D341Med (cell line): ENCODE measurements around the gene AHRR.

Experiments
- DNase-seq: peaks from one replicate; pipeline ENCODE4 v3.0.0; 2012; ENCODE audit warnings: low spot score

The AHRR gene

DNA sequence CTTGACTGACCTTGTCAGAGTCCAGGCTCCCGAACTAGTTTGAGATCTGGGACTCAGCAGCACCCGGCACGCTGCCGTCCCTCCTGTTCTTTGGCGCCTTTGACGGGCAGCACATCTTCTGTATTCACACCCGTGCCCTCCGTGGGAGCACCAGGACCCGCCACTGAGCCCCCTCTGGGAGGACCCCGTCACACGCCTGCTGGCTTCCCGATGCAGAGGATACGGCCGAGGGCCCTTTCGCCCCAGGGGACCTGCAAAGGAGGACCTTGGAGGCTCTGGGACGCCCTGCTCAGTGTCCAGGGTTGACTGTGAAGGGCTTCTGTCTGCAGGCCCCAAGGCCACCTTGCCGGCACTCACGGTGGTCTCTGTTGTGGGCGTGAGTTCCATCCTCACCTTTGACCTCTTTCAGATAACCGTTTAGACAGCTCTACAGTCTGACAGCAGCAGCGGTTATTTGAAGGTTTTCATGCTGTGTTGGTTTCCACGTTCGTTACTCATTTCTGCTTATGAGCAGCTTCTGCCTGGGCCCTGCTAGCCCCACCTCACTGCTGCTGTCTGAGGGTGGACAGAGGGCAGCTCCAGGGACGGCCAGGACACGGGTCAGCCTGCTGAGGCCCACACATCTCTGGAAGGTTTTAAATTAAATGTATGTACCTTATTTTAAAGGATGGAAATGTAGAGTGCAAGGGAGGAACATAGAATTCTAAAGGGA is 108.9 kb downstream of the AHRR start:
- DNase-seq = no peak

GRCh38 chr5:431001-431710 is 109.6 kb downstream of the AHRR start:
- DNase-seq = peak; percentile 88

DNA sequence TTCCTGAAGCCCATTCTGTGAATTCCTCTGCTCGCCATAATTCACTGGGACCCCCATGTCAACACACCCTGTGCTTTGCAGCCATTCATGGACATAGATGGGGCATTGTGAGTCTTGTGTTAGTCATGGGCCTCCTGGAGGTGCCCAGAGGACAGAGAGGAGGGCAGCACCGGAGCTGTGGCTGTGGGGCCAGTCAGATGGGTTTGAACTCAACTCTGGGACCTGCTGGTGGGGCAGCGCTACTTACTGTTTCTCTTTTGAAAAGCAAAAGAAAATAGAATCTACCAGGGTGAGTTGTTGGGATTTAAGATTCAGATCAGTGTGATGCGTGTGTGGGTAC is 110.2 kb downstream of the AHRR start:
- no peak for DNase-seq

DNA sequence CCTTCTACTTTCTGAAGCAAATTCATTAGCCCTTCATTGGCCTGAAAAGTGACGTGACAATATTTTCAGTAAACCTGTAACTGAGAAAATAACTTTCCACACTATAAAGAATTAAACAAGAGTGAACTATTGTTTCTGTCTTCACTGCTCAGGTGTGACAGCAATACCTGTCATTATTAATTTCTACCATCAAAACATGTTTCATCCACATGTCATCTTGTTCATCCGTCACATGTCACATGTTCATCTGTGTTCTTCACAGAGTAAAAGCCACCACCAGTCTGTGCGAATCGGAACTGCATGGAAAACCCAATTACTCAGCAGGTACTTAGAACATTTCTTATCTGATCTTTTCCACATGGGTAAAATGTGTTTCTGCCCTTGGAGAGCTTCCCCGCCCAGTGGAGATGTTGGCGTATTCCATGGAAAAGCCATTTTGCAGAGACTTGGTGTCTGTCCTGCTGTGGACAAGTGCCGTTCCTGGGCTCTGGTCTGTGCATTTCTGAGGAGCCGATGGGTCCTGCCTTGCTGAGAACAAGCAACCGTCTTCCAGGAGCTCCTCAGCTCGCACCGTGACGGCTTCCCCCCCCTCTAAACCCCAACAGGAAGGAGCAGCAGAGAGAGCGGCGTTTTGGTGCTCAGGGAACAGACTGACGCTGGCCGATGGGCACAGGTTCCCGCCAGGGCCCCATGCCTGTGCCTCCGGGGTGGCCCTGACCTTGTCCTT is 110.8 kb downstream of the AHRR start:
- no peak for DNase-seq

DNA sequence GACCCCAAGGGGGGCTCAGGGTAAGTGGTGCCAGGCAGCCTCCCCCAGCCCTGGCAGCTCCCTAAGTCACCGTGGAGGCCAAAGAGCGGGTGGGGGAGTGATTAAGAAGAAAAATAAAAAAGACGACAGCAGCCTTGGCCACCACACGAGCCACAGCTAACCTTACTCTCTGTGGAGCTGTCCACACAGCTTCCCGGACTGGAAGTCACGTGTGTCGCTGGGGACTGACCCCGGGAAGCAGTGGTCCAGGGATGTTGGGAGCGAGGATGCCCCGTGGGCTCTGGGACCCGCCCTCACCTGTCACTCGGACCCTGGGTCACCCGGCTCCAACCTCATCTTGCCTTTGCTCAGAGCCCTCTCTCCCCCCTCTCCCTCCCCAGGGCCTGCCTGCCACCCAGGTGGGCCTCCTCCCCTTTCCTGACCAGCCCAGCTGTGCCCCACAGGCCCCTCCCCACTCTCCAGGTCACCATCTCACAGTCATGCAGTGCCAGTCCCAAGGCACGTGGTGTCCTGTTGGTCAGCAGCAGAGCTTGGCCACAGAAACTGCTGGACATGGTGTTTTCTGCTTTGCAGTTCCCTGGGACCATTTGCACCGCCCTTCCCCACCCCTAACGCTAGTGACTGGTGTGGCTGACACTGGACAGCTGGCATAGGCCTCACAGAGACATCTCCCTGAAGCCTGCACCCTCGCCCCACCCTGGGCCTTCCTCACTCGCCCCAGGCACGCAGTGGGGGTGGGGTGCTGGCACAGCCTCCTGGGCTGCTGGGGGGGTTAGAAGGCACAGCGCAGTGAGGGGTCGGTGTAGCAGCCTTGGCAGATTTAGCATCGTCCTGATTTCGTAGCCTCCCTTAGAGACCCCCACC is 111.6 kb downstream of the AHRR start:
- DNase-seq = no peak

DNA sequence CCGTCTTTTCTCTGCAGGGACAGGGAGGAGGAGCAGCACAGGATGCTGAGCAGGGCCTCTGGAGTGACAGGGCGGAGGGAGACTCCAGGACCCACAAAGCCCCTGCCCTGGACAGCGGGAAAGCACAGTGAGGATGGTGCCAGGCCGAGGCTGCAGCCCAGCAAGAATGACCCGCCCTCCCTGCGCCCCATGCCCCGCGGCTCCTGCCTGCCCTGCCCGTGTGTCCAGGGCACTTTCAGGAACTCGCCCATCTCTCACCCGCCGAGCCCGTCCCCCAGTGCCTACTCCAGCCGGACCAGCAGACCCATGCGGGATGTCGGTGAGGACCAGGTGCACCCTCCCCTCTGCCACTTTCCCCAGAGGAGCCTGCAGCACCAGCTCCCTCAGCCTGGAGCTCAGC is 112.3 kb downstream of the AHRR start:
- DNase-seq = no peak

DNA sequence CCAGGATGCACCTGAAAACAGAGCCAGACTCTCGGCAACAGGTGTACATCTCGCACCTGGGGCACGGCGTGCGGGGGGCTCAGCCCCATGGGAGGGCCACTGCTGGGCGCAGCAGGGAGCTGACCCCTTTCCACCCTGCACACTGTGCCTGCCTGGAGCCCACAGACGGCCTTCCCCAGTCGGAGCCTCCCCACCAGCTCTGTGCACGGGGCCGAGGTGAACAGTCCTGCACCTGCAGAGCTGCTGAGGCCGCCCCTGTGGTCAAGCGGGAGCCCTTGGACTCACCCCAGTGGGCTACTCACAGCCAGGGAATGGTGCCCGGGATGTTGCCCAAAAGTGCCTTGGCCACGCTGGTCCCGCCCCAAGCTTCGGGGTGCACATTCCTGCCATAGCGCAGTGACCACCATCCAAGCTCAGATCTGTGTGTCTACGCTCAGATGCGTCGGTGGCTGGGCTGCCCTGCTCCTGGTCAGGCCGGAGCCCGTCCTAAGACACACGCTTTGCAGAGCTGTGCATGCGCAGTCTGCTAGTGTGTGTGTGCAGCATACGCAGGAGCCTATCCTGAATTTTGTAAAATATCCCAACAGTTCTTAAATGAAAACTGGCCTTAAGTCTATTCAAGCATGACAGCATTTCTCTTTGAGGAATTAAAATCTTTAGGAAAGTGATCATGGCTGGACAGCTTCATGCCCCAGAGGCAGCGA is 113.1 kb downstream of the AHRR start:
- no peak for DNase-seq

DNA sequence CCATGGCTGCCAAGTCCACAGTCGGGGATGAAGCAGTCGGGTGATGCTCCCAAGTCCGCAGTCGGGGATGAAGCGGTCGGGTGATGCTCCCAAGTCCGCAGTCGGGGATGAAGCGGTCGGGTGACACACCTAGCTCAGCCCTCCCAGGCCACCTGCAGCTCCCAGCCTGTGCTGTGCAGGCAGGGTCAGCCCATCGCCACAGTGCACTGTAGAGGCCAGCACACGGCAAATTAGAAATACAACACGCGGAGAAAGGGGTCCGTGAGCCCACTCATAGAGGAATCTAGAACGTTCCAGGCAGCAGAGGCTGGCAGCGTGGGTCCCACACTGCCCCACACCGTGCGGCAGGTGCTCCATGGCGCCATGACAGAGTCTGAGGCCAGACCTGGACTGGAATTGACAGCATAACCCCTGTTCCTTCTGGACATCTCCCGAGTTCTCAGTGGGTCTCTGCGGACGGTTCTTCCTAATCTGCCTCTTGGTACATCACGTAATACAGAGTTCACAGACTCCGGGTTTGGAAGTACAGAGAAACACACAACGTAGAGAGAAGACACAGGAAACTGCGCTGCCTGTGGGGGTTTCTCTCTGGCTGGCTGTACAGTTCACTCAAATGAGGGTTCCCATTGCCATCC is 113.8 kb downstream of the AHRR start:
- no peak for DNase-seq

- DNase-seq = peak; percentile 65
These were observed 114.6 kb downstream of the AHRR start for GRCh38 chr5:435961-436640.

- DNase-seq = no peak
These were observed 115.1 kb downstream of the AHRR start for GRCh38 chr5:436641-436975.

GRCh38 chr5:437281-437771 is 115.8 kb downstream of the AHRR start:
- no peak for DNase-seq

DNA sequence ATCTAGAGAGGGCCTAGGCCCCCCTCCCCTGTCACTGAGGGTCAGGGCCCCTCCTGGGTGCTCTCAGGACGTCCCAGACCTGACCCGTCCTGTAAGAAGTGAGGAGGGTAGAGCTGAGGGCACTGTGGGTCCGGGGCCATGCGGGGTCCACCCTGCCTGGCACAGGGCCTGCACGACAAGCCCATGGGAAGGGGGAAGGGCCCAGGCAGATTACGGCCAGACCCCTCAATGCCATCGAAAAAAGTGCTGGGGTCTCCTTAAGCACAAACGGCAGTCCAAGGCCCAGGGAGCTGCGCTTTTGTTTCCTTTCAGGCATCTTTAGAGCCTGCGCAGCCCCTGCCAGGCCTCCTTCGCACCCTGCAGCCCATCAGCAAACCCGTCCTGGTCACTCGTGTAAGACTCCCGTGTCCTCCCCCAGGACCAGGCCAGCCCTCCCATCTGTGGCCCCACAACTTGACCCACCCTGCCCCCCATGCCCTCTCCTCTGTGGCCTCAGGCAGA is 117.0 kb downstream of the AHRR start:
- no peak for DNase-seq

DNA sequence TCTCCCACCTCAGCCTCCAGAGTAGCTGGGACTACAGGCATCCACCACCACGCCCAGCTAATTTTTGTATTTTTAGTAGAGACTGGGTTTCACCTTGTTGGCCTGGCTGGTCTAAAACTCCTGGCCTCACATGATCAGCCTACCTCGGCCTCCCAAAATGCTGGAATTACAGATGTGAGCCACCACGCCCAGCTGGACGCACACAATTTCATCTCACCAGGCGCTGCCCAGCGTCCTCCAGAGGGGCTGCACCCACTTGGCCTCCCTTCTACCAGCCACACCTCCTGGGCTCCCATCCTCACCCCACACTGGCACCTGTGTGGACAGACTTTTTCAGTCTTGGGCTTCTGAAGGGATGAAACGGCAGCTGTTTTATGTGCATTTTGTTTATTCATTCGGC is 117.7 kb downstream of the AHRR start:
- DNase-seq = no peak

GRCh38 chr5:439636-440035 is 118.1 kb downstream of the AHRR start:
- no peak for DNase-seq

DNA sequence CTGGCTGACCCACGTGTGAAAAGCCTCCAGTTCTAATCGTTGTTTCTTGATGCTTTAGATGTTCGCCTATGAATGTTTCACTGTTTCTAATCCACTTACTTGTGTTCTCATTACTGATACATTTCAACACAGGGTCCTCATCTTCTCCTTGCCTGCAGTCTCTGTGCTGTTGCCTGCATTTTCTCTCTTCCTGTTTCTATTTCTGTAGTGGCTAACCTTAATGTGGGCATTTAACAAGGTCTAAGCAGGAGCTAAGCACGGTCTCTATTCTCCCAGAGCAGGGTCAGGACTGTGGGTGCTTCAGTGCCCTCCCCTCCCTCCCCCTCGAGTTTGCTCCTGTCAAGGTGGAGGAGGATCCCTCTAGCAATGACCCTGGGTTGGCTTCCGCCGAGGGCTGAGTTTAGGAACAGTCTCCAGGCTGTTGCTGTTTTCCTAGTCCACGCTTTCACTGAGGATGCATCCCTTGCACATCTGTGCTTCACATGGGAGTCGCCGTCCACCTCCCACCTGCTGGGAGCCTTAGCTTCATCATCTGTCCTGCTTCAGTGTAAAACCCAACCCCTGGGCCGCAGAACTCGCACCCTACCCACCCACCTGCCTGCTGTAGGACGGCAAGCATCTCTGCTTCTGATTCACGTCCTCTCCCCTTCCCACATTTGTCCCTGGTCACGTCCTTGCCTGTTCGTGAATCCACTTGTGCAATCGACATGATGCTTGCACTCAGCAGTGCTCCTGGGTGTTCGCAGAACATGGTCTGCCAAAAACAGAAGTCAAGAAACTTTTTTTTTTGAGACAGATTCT is 119.1 kb downstream of the AHRR start:
- no peak for DNase-seq

DNA sequence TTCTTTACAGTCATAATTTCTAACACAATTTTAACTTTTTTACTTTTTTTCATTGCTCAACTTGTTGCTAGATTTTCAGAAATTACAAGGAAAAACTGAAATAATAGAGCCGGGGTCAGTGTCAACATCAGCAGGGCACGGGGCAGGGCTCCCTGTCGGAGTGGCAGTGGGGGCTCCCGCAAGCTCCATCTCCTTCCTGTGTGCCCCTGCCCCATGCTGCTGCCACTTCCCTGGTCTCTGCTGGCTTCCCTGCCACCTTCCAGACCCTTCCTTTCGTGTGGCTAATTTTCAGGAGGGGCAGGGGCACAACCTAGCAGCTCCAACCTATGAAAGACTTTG is 120.5 kb downstream of the AHRR start:
- no peak for DNase-seq

DNA sequence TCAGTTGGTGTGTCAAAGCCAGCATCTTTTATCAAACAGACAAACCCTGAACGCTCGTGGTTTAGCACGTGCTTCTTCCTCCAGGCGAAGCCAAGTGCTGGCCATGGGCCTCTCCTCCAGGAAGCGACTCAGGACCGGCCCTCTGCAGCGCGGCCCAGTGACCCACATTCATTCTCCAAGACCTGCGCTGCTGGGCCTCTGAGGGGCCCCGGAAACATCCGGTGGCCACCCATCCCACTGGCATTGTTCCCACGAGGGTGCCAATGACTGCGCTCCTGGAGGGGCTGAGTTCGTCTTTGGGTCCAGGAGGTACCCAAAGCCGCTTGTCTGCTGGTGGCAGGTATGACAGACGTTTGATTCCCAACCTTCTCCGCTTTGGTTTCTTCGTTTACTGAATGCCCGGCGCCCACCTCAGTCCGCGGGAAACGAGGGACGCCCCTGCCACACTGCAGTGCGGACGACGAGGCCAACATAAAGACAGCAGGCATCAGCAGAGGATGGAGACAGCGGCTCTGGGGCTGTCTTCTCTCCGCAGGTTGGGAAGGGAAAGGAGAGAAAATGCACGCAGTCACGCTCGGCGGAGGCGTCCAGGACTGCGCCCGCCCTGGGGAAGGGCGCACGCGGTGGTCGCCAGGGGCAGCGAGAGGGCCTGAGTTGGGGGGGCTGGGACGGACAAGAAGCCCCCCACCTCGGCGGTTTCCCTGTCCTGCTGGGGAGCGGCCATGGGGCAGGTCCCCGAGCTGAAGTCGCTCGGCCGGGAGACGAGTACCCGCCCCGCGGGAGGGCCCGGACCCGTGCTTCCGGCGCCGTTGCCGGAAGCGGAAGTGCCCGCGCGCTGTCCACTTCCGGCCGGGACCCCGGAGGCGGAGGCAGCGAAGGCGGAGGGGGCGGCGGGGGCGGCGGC is 121.1 kb downstream of the AHRR start, which contains the start of gene EXOC3:
Gene EXOC3 (plus strand): TSS at position 842 of the 904 bp plus-strand sequence. CDS start 3,030 bp downstream, outside the sequence.
- DNase-seq = peak; percentile 97
